ENCODE data around the gene CMPK2. TPM values are rescaled to one million over a fixed set of nuclear protein-coding genes. Genes with fewer than 3 reads are reported as not detected.

CMPK2 gene
- total RNA-seq, 2 experiments from 2014 or later: 3.2 to 4.5 TPM

GRCh38 chr2:6820903-6821584 is 44.7 kb downstream of the CMPK2 start:
- H3K27me3 Mint-ChIP-seq: peaks cover 2% of the 10 kb centered on the region
- no peaks in the 10 kb centered on the region for H3K9me3 Mint-ChIP-seq
- no peaks in the 10 kb centered on the region for H3K4me1 Mint-ChIP-seq (ENCODE audit: low read depth)
- ChIA-PET POLR2A (interaction anchor here (1.1 kb wide), 1 partner anchor 43 kb away, joined by 3 read pairs; no protein-coding TSS in a partner anchor), CTCF (interaction anchor here (0.9 to 1.5 kb wide), 2 partner anchors 223 to 277 kb away, joined by 4 to 5 read pairs; no protein-coding TSS in a partner anchor)
- H3K36me3 Mint-ChIP-seq (ENCODE audit: low read depth): no peaks in the 10 kb centered on the region
- intact Hi-C loops (cut with micrococcal nuclease): no loop called here
- no peak for DNase-seq
- no peak for TF ChIP-seq CTCF (IDR thresholded peaks at IDR 0.05)
- ATAC-seq: no peak
- H3K4me3 Mint-ChIP-seq: no peak overlapping the region
- H3K27ac Mint-ChIP-seq: no peak overlapping the region

- no peak for DNase-seq
- peaks cover 4% of the 10 kb centered on the region for H3K27me3 Mint-ChIP-seq
- H3K27ac Mint-ChIP-seq: no peak overlapping the region
- ATAC-seq: no peak
- CTCF ChIA-PET: no interaction called here
- no peak for TF ChIP-seq CTCF (IDR thresholded peaks at IDR 0.05)
- intact Hi-C loops (cut with micrococcal nuclease): no loop called here
- H3K9me3 Mint-ChIP-seq: no peaks in the 10 kb centered on the region
- no peaks in the 10 kb centered on the region for H3K4me1 Mint-ChIP-seq (ENCODE audit: low read depth)
- POLR2A ChIA-PET: no interaction called here
- H3K36me3 Mint-ChIP-seq (ENCODE audit: low read depth): no peaks in the 10 kb centered on the region
- H3K4me3 Mint-ChIP-seq: no peak overlapping the region
Measured at GRCh38 chr2:6820236-6820635, 45.5 kb downstream of the CMPK2 start.

- H3K27me3 Mint-ChIP-seq: peaks cover 4% of the 10 kb centered on the region
- H3K4me3 Mint-ChIP-seq: no peak overlapping the region
- DNase-seq (no peak), ATAC-seq (no peak)
- H3K9me3 Mint-ChIP-seq: no peaks in the 10 kb centered on the region
- no peak overlapping the region for H3K27ac Mint-ChIP-seq
- ChIA-PET CTCF (no interaction called here), POLR2A (interaction anchor here (0.6 kb wide), 1 partner anchor 1407 kb away, joined by 3 read pairs; no protein-coding TSS in a partner anchor)
- no peak for TF ChIP-seq CTCF (IDR thresholded peaks at IDR 0.05)
- H3K4me1 Mint-ChIP-seq (ENCODE audit: low read depth): no peaks in the 10 kb centered on the region
- intact Hi-C loops (cut with micrococcal nuclease): no loop called here
- H3K36me3 Mint-ChIP-seq (ENCODE audit: low read depth): no peaks in the 10 kb centered on the region
Measured at GRCh38 chr2:6819668-6820067, 46.0 kb downstream of the CMPK2 start.

GRCh38 chr2:6818012-6818411 is 47.7 kb downstream of the CMPK2 start:
- H3K27ac Mint-ChIP-seq: no peak overlapping the region
- ATAC-seq (no peak), DNase-seq (no peak)
- H3K4me3 Mint-ChIP-seq: no peak overlapping the region
- no peaks in the 10 kb centered on the region for H3K36me3 Mint-ChIP-seq (ENCODE audit: low read depth)
- H3K27me3 Mint-ChIP-seq: peaks cover 8% of the 10 kb centered on the region
- TF ChIP-seq CTCF (IDR thresholded peaks at IDR 0.05): no peak
- CTCF ChIA-PET: no interaction called here
- POLR2A ChIA-PET: no interaction called here
- intact Hi-C loops (cut with micrococcal nuclease): no loop called here
- no peaks in the 10 kb centered on the region for H3K4me1 Mint-ChIP-seq (ENCODE audit: low read depth)
- no peaks in the 10 kb centered on the region for H3K9me3 Mint-ChIP-seq

DNA sequence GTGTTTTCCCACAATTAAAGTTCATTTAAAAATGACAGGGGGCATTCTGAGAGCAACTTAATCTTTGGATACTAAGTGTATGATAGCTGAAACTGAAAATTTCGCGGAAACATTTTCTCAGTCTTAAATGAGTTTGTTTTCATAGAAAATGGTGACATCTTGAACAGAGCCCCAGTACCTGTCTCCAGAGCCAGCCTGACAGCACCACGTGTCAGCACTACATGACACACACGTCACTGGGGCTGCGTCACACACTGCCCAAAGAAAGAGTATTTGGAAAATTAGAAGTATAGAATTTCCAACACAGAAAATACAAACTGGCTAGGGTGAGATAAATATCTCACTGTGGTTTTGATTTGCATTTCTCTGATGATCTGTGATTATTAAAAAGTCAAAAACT is 50.8 kb downstream of the CMPK2 start:
- Mint-ChIP-seq H3K27me3 (peaks cover 14% of the 10 kb centered on the region), H3K27ac (no peak overlapping the region), H3K9me3 (no peaks in the 10 kb centered on the region), H3K4me1 (ENCODE audit: low read depth) (no peaks in the 10 kb centered on the region), H3K36me3 (ENCODE audit: low read depth) (no peaks in the 10 kb centered on the region), H3K4me3 (no peak overlapping the region)
- no peak for ATAC-seq
- DNase-seq: no peak
- POLR2A ChIA-PET: no interaction called here
- no peak for TF ChIP-seq CTCF (IDR thresholded peaks at IDR 0.05)
- CTCF ChIA-PET: no interaction called here
- intact Hi-C loops (cut with micrococcal nuclease): no loop called here

All from activated CD8-positive, alpha-beta T cell treated with anti-CD3 and anti-CD28 coated beads for 36 hours (primary cell).